Measurements from ENCODE around the gene COL2A1.

The COL2A1 gene

GRCh38 chr12:48030173-48030650 lies 25.9 kb upstream of the COL2A1 start:
- no peak for DNase-seq (ENCODE audit: low spot score)

GRCh38 chr12:48029491-48030172 lies 25.4 kb upstream of the COL2A1 start:
- DNase-seq (ENCODE audit: low spot score): no peak

- DNase-seq (ENCODE audit: low spot score): no peak
These were observed 24.5 kb upstream of the COL2A1 start for GRCh38 chr12:48028541-48029431.

GRCh38 chr12:48027183-48028002 lies 23.1 kb upstream of the COL2A1 start:
- DNase-seq (ENCODE audit: low spot score): no peak

GRCh38 chr12:48026060-48026827 lies 22.0 kb upstream of the COL2A1 start:
- no peak for DNase-seq (ENCODE audit: low spot score)

GRCh38 chr12:48025281-48025680 lies 21.0 kb upstream of the COL2A1 start:
- DNase-seq (ENCODE audit: low spot score): no peak

GRCh38 chr12:48024735-48025134 lies 20.5 kb upstream of the COL2A1 start:
- no peak for DNase-seq (ENCODE audit: low spot score)

GRCh38 chr12:48023386-48023785 lies 19.1 kb upstream of the COL2A1 start:
- no peak for DNase-seq (ENCODE audit: low spot score)

- DNase-seq (ENCODE audit: low spot score): no peak
These were observed 18.6 kb upstream of the COL2A1 start for GRCh38 chr12:48022676-48023385.

GRCh38 chr12:48022180-48022521 lies 17.9 kb upstream of the COL2A1 start:
- DNase-seq (ENCODE audit: low spot score): no peak

GRCh38 chr12:48021485-48022179 lies 17.4 kb upstream of the COL2A1 start:
- no peak for DNase-seq (ENCODE audit: low spot score)

- no peak for DNase-seq (ENCODE audit: low spot score)
These were observed 15.5 kb upstream of the COL2A1 start for GRCh38 chr12:48019639-48020265.

GRCh38 chr12:48018618-48018995 lies 14.3 kb upstream of the COL2A1 start:
- DNase-seq (ENCODE audit: low spot score): no peak

- no peak for DNase-seq (ENCODE audit: low spot score)
These were observed 13.8 kb upstream of the COL2A1 start for GRCh38 chr12:48017921-48018617.

- no peak for DNase-seq (ENCODE audit: low spot score)
These were observed 13.2 kb upstream of the COL2A1 start for GRCh38 chr12:48017496-48017895.

GRCh38 chr12:48016373-48017020 lies 12.2 kb upstream of the COL2A1 start:
- DNase-seq (ENCODE audit: low spot score): no peak

- no peak for DNase-seq (ENCODE audit: low spot score)
These were observed 11.7 kb upstream of the COL2A1 start for GRCh38 chr12:48015954-48016353.

GRCh38 chr12:48015129-48015528 lies 10.9 kb upstream of the COL2A1 start:
- no peak for DNase-seq (ENCODE audit: low spot score)

GRCh38 chr12:48013287-48013686 lies 9.0 kb upstream of the COL2A1 start:
- no peak for DNase-seq (ENCODE audit: low spot score)
